Cerebellar cortex (tissue), 1 donor: ENCODE measurements around the gene YPEL2.

Experiments
- DNase-seq: peaks from one replicate; pipeline ENCODE4 v3.0.0-alpha.2; 2015; ENCODE audit warnings: low spot score

Gene YPEL2

GRCh38 chr17:59357219-59357697 is 25.8 kb downstream of the YPEL2 start:
- no peak for DNase-seq

- no peak for DNase-seq
Observed at GRCh38 chr17:59357929-59358328, 26.5 kb downstream of the YPEL2 start.

- no peak for DNase-seq
Observed at GRCh38 chr17:59361386-59361785, 29.9 kb downstream of the YPEL2 start.

- DNase-seq: no peak
Observed at GRCh38 chr17:59361916-59362810, 30.7 kb downstream of the YPEL2 start.

GRCh38 chr17:59362811-59363205 is 31.4 kb downstream of the YPEL2 start:
- DNase-seq: no peak

- DNase-seq: no peak
Observed at GRCh38 chr17:59365383-59365981, 34.0 kb downstream of the YPEL2 start.

- no peak for DNase-seq
Observed at GRCh38 chr17:59366040-59366757, 34.7 kb downstream of the YPEL2 start.

- peak; percentile 86 for DNase-seq
Observed at GRCh38 chr17:59366773-59367656, 35.6 kb downstream of the YPEL2 start.

GRCh38 chr17:59367657-59368045 is 36.2 kb downstream of the YPEL2 start:
- DNase-seq: no peak

- no peak for DNase-seq
Observed at GRCh38 chr17:59368218-59368857, 36.9 kb downstream of the YPEL2 start.

GRCh38 chr17:59369031-59369975 is 37.8 kb downstream of the YPEL2 start:
- no peak for DNase-seq

- no peak for DNase-seq
Observed at GRCh38 chr17:59370593-59371299, 39.3 kb downstream of the YPEL2 start.

- DNase-seq: peak; percentile 80
Observed at GRCh38 chr17:59371416-59372100, 40.1 kb downstream of the YPEL2 start.

- peak; percentile 75 for DNase-seq
Observed at GRCh38 chr17:59372138-59372751, 40.8 kb downstream of the YPEL2 start.

GRCh38 chr17:59373882-59374495 is 42.5 kb downstream of the YPEL2 start:
- no peak for DNase-seq

- no peak for DNase-seq
Observed at GRCh38 chr17:59374612-59375011, 43.2 kb downstream of the YPEL2 start.

GRCh38 chr17:59375857-59376256 is 44.4 kb downstream of the YPEL2 start:
- DNase-seq: no peak

- DNase-seq: no peak
Observed at GRCh38 chr17:59376506-59376905, 45.1 kb downstream of the YPEL2 start.
